H9 (cell line): ENCODE measurements around the gene ELMOD1. TPM values are rescaled to one million over a fixed set of nuclear protein-coding genes. Genes with fewer than 3 reads are reported as not detected.

Experiments
- DNase-seq: peaks from one replicate; pipeline ENCODE4 v3.0.0-alpha.2; 2017
- H2AFZ ChIP-seq: one replicate; pipeline ENCODE4 v1.6.1; 2013; ENCODE audit warnings: mild to moderate bottlenecking, low read length, control low read depth, moderate library complexity
- H2AK5ac ChIP-seq: 2 replicates; pipeline ENCODE4 v1.6.1; 2013; ENCODE audit warnings: low read length, control low read depth, mixed read lengths; ENCODE audit not compliant: insufficient read length
- H2BK120ac ChIP-seq: one replicate; pipeline ENCODE4 v1.6.1; 2013; ENCODE audit warnings: low read depth, mild to moderate bottlenecking, low read length, control low read depth, inconsistent platforms; ENCODE audit not compliant: poor library complexity, severe bottlenecking
- H2BK12ac ChIP-seq: 2 replicates; pipeline ENCODE4 v1.6.1; 2013; ENCODE audit warnings: low read length, control low read depth, mixed read lengths, low read depth; ENCODE audit not compliant: insufficient read length
- H2BK15ac ChIP-seq: 2 replicates; pipeline ENCODE4 v1.6.1; 2013; ENCODE audit warnings: low read depth, low read length, control low read depth
- H2BK20ac ChIP-seq: one replicate; pipeline ENCODE4 v1.6.1; 2013; ENCODE audit warnings: low read depth, mild to moderate bottlenecking, low read length, control low read depth, inconsistent platforms; ENCODE audit not compliant: poor library complexity, severe bottlenecking
- H2BK5ac ChIP-seq: 2 replicates; pipeline ENCODE4 v1.6.1; 2013; ENCODE audit warnings: low read length, control low read depth, mixed read lengths; ENCODE audit not compliant: insufficient read length
- H3K14ac ChIP-seq: 2 replicates; pipeline ENCODE4 v1.6.1; 2013; ENCODE audit warnings: low read length, control low read depth; ENCODE audit not compliant: insufficient read depth
- H3K18ac ChIP-seq: 2 replicates; pipeline ENCODE4 v1.6.1; 2013; ENCODE audit warnings: low read depth, mild to moderate bottlenecking, mixed read lengths, low read length, control low read depth; ENCODE audit not compliant: insufficient read length
- H3K23ac ChIP-seq: 2 replicates; pipeline ENCODE4 v1.6.1; 2013; ENCODE audit warnings: low read length, control low read depth, mixed read lengths, low read depth; ENCODE audit not compliant: insufficient read length
- H3K23me2 ChIP-seq: 2 replicates; pipeline ENCODE4 v1.6.1; 2013; ENCODE audit warnings: low read depth, mild to moderate bottlenecking, mixed read lengths, low read length, control low read depth; ENCODE audit not compliant: insufficient read length, poor library complexity, severe bottlenecking
- H3K27ac ChIP-seq: 2 replicates; pipeline ENCODE4 v1.5.1; 2013; ENCODE audit warnings: low read length, control low read depth, mixed read lengths, low read depth; ENCODE audit not compliant: insufficient read length
- H3K27me3 ChIP-seq: 2 replicates; pipeline ENCODE4 v1.6.1; 2013; ENCODE audit warnings: low read length, control low read depth, inconsistent platforms; ENCODE audit not compliant: insufficient read depth
- H3K4ac ChIP-seq: 2 replicates; pipeline ENCODE4 v1.6.1; 2013; ENCODE audit warnings: low read depth, mild to moderate bottlenecking, control low read depth, inconsistent platforms, low read length, moderate library complexity
- H3K4me1 ChIP-seq: 2 replicates; pipeline ENCODE4 v1.6.1; 2013; ENCODE audit warnings: low read length, control low read depth, inconsistent platforms; ENCODE audit not compliant: insufficient read depth
- H3K4me2 ChIP-seq: 2 replicates; pipeline ENCODE4 v1.6.1; 2013; ENCODE audit warnings: low read length, control low read depth, mixed read lengths; ENCODE audit not compliant: insufficient read length, insufficient read depth
- H3K56ac ChIP-seq: 2 replicates; pipeline ENCODE4 v1.6.1; 2013; ENCODE audit warnings: low read depth, mild to moderate bottlenecking, mixed read lengths, low read length, control low read depth; ENCODE audit not compliant: insufficient read length
- H3K79me1 ChIP-seq: 2 replicates; pipeline ENCODE4 v1.6.1; 2013; ENCODE audit warnings: low read depth, mild to moderate bottlenecking, moderate library complexity, low read length, control low read depth, inconsistent platforms; ENCODE audit not compliant: insufficient read depth, poor library complexity, severe bottlenecking
- H3K79me2 ChIP-seq: 2 replicates; pipeline ENCODE4 v1.6.1; 2013; ENCODE audit warnings: low read length, control low read depth, inconsistent platforms; ENCODE audit not compliant: insufficient read depth
- H3K9ac ChIP-seq: 2 replicates; pipeline ENCODE4 v1.6.1; 2013; ENCODE audit warnings: low read length, control low read depth, mixed read lengths; ENCODE audit not compliant: insufficient read length; ENCODE audit errors: extremely low read depth
- H3K9me3 ChIP-seq: one replicate; pipeline ENCODE4 v1.6.1; 2013; ENCODE audit warnings: low read depth, low read length, inconsistent platforms; ENCODE audit not compliant: control insufficient read depth
- H3T11ph ChIP-seq: one replicate; pipeline ENCODE4 v1.6.1; 2013; ENCODE audit warnings: mild to moderate bottlenecking, low read length, control low read depth, inconsistent platforms
- H4K20me1 ChIP-seq: one replicate; pipeline ENCODE4 v1.6.1; 2013; ENCODE audit not compliant: control insufficient read depth, insufficient read length, insufficient read depth
- H4K5ac ChIP-seq: 2 replicates; pipeline ENCODE4 v1.6.1; 2013; ENCODE audit warnings: low read depth, mild to moderate bottlenecking, mixed read lengths, low read length, control low read depth; ENCODE audit not compliant: insufficient read length
- H4K8ac ChIP-seq: replicated peaks from 2 replicates; pipeline ENCODE4 v1.6.1; 2013; ENCODE audit warnings: low read length, control low read depth, mixed read lengths, low read depth; ENCODE audit not compliant: insufficient read length
- H4K91ac ChIP-seq: 2 replicates; pipeline ENCODE4 v1.6.1; 2013; ENCODE audit warnings: low read depth, mild to moderate bottlenecking, moderate library complexity, mixed read lengths, low read length, control low read depth; ENCODE audit not compliant: insufficient read length
- H3K27ac Mint-ChIP-seq, 3 experiments: 2 replicates in 2 of 3; 3 replicates in 1 of 3; pipeline ENCODE4 v1.8.0; 2020 to 2021; ENCODE audit warnings: mixed read lengths in 3 of 3, mild to moderate bottlenecking in 1 of 3, moderate library complexity in 1 of 3
- H3K27me3 Mint-ChIP-seq: 2 replicates; pipeline ENCODE4 v1.8.0; 2021; ENCODE audit warnings: low read depth, mild to moderate bottlenecking, moderate library complexity, mixed read lengths
- H3K36me3 Mint-ChIP-seq, 3 experiments: 2 replicates in 2 of 3; 3 replicates in 1 of 3; pipeline ENCODE4 v1.8.0; 2020 to 2021; ENCODE audit warnings: low read depth in 3 of 3, mixed read lengths in 3 of 3; ENCODE audit not compliant: insufficient read depth in 1 of 3
- H3K4me1 Mint-ChIP-seq, 2 experiments: 2 replicates each; pipeline ENCODE4 v1.8.0; 2020; ENCODE audit warnings: mixed read lengths in 2 of 2
- H3K4me3 Mint-ChIP-seq, 2 experiments: 2 replicates in 1 of 2; 3 replicates in 1 of 2; pipeline ENCODE4 v1.8.0; 2020 to 2021; ENCODE audit warnings: mild to moderate bottlenecking in 2 of 2, mixed read lengths in 2 of 2, moderate library complexity in 1 of 2
- H3K9me3 Mint-ChIP-seq, 2 experiments: 2 replicates in 1 of 2; 3 replicates in 1 of 2; pipeline ENCODE4 v1.8.0; 2020; ENCODE audit warnings: mild to moderate bottlenecking in 2 of 2, mixed read lengths in 2 of 2, moderate library complexity in 1 of 2
- WGBS: extraction: QIAGEN DNeasy Blood & Tissue Kit; methylation state at CpG from one replicate; pipeline ENCODE4 v1.1.7; 2013; ENCODE audit warnings: missing lambda C conversion rate, low lambda C conversion rate, mixed read lengths; ENCODE audit not compliant: insufficient read length; ENCODE audit errors: extremely low coverage; 5-methylcytosine and 5-hydroxymethylcytosine counted together
- total RNA-seq: library from RNA; stranded (reverse); gene quantifications from 2 replicates; pipeline ENCODE4 v1.2.1, GENCODE V29; 2021
- TF ChIP-seq, protein P1 (sequence below): fragments of 200-600 bp; sonication (generic); conservative IDR thresholded peaks from 3 replicates; pipeline ENCODE4 v1.8.0; 2021; ENCODE audit warnings: antibody characterized with exemption, mild to moderate bottlenecking

ELMOD1 gene
- total RNA-seq, 1 experiment from 2014 or later: 0.61 TPM

DNA sequence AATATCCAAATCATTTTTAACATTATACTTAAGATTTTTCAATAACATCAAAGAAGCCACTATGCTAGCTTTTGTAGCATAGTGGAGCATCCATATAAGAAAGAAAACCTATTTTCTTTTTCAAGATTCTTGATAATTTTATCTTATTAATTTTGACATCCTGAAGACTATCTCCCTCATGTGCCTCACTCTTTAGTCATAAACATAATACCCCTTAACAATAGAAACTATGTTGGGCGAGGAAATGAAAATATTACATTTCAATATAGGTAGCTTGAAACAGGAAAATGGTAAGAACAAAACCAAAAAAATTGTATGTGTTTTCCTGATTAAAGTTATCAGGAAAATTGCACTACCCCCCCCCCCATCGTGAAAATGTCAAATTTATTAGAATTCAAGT lies 40.1 kb downstream of the ELMOD1 start:
- no peak for DNase-seq
- H2AFZ ChIP-seq: no peak overlapping the region
- TF ChIP-seq, protein P1, sequence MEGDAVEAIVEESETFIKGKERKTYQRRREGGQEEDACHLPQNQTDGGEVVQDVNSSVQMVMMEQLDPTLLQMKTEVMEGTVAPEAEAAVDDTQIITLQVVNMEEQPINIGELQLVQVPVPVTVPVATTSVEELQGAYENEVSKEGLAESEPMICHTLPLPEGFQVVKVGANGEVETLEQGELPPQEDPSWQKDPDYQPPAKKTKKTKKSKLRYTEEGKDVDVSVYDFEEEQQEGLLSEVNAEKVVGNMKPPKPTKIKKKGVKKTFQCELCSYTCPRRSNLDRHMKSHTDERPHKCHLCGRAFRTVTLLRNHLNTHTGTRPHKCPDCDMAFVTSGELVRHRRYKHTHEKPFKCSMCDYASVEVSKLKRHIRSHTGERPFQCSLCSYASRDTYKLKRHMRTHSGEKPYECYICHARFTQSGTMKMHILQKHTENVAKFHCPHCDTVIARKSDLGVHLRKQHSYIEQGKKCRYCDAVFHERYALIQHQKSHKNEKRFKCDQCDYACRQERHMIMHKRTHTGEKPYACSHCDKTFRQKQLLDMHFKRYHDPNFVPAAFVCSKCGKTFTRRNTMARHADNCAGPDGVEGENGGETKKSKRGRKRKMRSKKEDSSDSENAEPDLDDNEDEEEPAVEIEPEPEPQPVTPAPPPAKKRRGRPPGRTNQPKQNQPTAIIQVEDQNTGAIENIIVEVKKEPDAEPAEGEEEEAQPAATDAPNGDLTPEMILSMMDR: no peak

More for the DNA sequence above, 40.1 kb downstream of the ELMOD1 start:
- Mint-ChIP-seq H3K36me3 (no peaks in the 10 kb centered on the region), H3K9me3 (no peaks in the 10 kb centered on the region), H3K27ac (no peak overlapping the region), H3K4me1 (peaks cover 23 to 25% of the 10 kb centered on the region in 2 experiments), H3K4me3 (no peak overlapping the region), H3K27me3 (peaks cover 4% of the 10 kb centered on the region; the same call in 1 of the 2 replicates)
- H3K4ac ChIP-seq: no peak overlapping the region
- H3K18ac ChIP-seq: no peak overlapping the region
- no peak overlapping the region for H4K8ac ChIP-seq
- no peak overlapping the region for H4K91ac ChIP-seq
- H3K27me3 ChIP-seq: no peaks in the 10 kb centered on the region
- no peak overlapping the region for H3K14ac ChIP-seq
- H3K27ac ChIP-seq: no peak overlapping the region
- no peaks in the 10 kb centered on the region for H3K9me3 ChIP-seq
- no peak overlapping the region for H3K56ac ChIP-seq
- no peaks in the 10 kb centered on the region for H3K23me2 ChIP-seq
- no CpG with 5 or more reads among the region's 2 CpGs for WGBS
- no peak overlapping the region for H3K9ac ChIP-seq
- H3K4me1 ChIP-seq: peaks cover 2% of the 10 kb centered on the region; the same call in 1 of the 2 replicates
- no peak overlapping the region for H4K5ac ChIP-seq
- H3T11ph ChIP-seq: no peak overlapping the region
- no peak overlapping the region for H3K4me2 ChIP-seq
- no peak overlapping the region for H2BK20ac ChIP-seq
- H2BK5ac ChIP-seq: no peak overlapping the region
- no peak overlapping the region for H3K23ac ChIP-seq
- no peak overlapping the region for H2BK120ac ChIP-seq
- H3K79me1 ChIP-seq: no peaks in the 10 kb centered on the region
- no peaks in the 10 kb centered on the region for H4K20me1 ChIP-seq
- no peaks in the 10 kb centered on the region for H3K79me2 ChIP-seq
- no peak overlapping the region for H2BK12ac ChIP-seq
- H2AK5ac ChIP-seq: no peak overlapping the region
- no peak overlapping the region for H2BK15ac ChIP-seq
